Cardiac fibroblast (primary cell): ENCODE data around the gene RASA3.

Source experiments
- DNase-seq, 2 donors: peaks; one replicate each; pipeline versions ENCODE4 v3.0.0 to v3.0.0-alpha.2; 2010; ENCODE audit warnings: low read depth in 2 of 2
- H3K4me3 ChIP-seq, 2 donors: replicated peaks in 1 of 2; 1 replicate in 1 of 2; 2 replicates in 1 of 2; pipeline ENCODE4 v1.5.1; 2011; ENCODE audit warnings: low read depth in 2 of 2, low read length in 2 of 2, mild to moderate bottlenecking in 2 of 2, moderate library complexity in 1 of 2
- CTCF ChIP-seq: IDR thresholded peaks from one replicate; pipeline ENCODE4 v1.5.1; 2011; ENCODE audit warnings: low read depth, mild to moderate bottlenecking, low read length, inconsistent platforms

Gene RASA3

GRCh38 chr13:114059428-114059827, 73.0 kb downstream of the RASA3 start:
- no peak overlapping the region for H3K4me3 ChIP-seq
- TF ChIP-seq CTCF: no peak
- DNase-seq: no peak

DNA sequence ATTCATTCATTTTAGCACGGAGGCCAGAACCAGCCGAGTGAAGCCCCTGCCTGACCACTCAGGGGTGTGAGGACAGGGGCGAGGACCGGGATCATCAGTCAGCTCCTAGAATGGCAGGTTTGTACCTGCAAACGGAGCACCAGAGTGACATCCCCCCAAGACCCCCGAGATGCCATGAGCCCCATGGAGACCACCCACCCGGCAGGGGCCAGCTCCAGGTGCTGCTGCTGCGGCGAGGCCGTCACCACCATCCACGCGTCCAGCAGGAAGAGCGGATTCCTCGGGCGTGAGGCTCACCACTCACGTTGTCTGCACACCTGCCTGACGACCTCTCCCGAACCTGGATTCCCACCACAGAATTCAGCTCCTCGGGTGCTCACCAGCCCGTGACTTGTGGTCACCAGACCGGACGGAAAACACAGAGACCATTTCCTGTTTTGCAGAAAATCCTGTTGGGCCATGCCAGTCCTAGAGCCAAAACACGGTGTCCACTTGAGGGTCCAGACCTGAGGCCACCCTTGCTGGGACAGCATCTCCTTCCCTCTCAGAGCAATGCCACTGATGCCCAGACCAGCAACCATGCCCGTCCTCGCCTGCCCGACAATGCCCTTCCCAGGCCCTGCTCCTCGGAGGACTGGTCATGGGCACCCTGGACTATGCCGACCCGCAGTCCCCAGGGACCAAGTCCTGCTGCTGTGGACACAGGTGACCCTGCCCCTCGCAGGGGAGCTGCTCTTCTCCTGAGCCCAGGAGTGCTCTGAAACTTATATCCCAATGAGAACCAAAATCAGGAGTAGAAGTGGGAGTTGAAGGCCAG, 74.2 kb downstream of the RASA3 start:
- no peak for TF ChIP-seq CTCF
- no peak overlapping the region for H3K4me3 ChIP-seq
- DNase-seq: no peak

DNA sequence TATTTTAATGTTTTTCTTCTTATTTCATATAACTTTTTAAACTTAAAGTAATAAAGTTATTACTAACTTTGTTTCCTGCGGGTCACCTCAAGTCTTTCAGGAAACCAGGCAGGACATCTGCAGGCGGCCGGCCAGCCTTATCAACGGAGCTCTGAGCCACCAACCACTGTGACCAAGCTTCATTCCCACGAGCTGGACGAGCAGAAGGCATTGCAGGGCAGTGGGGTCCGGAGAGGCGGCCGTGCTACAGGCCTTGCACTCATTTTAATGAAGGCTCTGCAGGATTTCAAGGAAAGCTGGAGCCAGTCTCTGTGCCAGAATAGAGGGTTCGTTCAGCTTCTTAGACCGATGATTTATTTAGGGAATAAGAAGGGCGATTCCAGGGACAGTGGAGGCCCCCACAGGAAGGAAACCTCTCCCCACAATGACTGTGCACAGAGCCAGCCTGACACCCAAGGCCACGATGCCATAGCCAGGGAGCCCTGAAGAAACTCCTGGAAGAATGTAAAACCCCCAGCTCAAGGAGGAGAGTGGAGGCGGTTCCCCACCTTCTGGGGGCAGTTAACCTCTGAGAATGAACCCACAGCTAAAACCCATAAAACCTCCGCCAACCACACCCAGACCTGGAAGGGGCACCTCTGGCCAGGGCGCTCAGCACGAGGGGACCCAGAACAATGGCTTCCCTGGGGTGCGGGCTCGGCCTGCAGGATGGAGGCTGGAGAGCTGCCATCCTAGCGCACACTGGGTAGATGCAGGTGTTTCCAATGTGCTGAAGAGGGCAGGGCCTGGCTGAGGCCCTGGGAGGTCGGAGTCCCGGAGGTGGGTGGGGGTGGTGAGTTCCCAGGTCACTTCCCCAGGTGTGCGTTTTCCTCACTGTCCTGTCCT, 75.0 kb downstream of the RASA3 start:
- no peak for TF ChIP-seq CTCF
- DNase-seq: no peak
- H3K4me3 ChIP-seq: no peak overlapping the region

DNA sequence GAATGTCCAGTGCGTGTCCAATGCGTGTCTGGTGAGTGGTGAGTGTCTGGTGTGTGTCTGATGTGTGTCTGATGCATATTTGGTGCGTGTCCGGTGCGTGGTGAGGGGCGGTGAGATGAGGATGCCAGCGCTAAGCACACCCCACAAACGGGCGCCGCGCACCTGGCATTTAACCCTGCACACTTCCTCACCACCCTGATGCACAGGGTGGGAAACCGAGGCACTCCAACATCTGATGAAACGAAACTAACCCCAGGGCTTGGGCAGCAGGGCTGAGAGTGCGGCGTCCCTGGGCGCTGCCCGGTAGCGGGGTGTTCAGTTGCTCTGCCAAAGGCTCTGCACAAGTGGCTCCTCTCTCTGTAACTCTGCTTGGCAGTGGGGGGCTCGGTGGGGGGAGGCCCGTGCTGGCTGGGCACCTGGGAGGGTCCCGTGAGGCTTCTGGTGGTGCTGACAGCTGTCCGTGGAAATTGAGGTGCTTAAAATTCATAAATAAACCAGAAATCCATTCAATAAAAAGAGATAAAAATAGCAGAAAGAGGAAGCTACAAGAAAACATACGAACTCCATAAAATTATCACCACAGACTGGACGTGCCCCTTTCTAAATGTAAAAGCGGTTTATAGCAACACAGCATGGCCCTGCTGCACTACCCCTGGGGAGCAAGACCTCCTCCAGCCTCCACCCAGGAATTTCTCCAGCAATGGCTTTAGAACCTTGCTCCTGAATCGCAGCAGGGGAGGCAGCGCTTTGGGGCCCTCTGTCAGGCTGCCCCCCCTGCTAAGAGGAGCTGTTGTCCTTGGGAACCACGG, 76.0 kb downstream of the RASA3 start:
- H3K4me3 ChIP-seq: no peak overlapping the region
- DNase-seq: no peak
- no peak for TF ChIP-seq CTCF

DNA sequence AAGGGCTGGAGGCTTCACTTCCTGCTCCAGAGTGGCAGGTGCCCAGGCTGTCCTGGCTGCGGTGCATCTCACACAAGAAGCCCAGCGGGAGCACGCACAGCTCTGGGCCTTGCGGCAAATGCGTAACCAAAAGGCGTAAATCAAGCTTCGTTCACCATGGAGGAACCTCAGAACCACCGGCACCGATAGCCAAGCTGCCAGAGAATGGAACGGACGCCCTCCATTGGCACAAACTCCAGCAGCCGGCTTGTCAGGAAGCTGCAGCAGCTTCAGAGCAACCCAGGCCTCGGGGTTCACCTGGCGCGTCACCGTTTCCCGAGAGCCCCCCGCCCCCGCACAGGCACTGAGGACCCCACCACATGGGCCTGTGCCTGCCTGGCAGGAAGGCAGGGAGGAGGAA, 76.7 kb downstream of the RASA3 start:
- no peak for DNase-seq
- no peak for TF ChIP-seq CTCF
- H3K4me3 ChIP-seq: no peak overlapping the region

- no peak for TF ChIP-seq CTCF
- H3K4me3 ChIP-seq: no peak overlapping the region
- no peak for DNase-seq
These were observed 77.5 kb downstream of the RASA3 start for GRCh38 chr13:114054830-114055439.
